BLaER1 (cell line): Measurements from ENCODE around the gene CCL27.

ENCODE experiments used
- H3K27ac ChIP-seq: shearing (Covaris generic); formaldehyde crosslinking; 2 replicates; pipeline ENCODE4 v1.8.1; 2022
- H3K27me3 ChIP-seq: shearing (Covaris generic); formaldehyde crosslinking; 2 replicates; pipeline ENCODE4 v1.8.1; 2022
- H3K36me3 ChIP-seq: shearing (Covaris generic); formaldehyde crosslinking; 2 replicates; pipeline ENCODE4 v1.8.1; 2022
- H3K4me1 ChIP-seq: shearing (Covaris generic); formaldehyde crosslinking; 2 replicates; pipeline ENCODE4 v1.8.1; 2022
- H3K4me2 ChIP-seq: shearing (Covaris generic); formaldehyde crosslinking; 2 replicates; pipeline ENCODE4 v1.8.1; 2022
- H3K4me3 ChIP-seq: shearing (Covaris generic); formaldehyde crosslinking; 2 replicates; pipeline ENCODE4 v1.8.1; 2022
- H3K9ac ChIP-seq: shearing (Covaris generic); formaldehyde crosslinking; 2 replicates; pipeline ENCODE4 v1.8.1; 2022
- H3K9me3 ChIP-seq: shearing (Covaris generic); formaldehyde crosslinking; 2 replicates; pipeline ENCODE4 v1.8.1; 2022
- H4K20me1 ChIP-seq: shearing (Covaris generic); formaldehyde crosslinking; 2 replicates; pipeline ENCODE4 v1.8.1; 2022
- Cebpa-rat ChIP-seq: shearing (Covaris generic); IDR thresholded peaks from 2 replicates; pipeline ENCODE4 v1.8.1; 2022

The CCL27 gene

GRCh38 chr9:34685591-34685990 is 23.1 kb upstream of the CCL27 start:
- no peak overlapping the region for H3K27ac ChIP-seq
- no peak for TF ChIP-seq Cebpa-rat
- no peaks in the 10 kb centered on the region for H3K9me3 ChIP-seq
- no peaks in the 10 kb centered on the region for H3K36me3 ChIP-seq
- no peak overlapping the region for H3K4me2 ChIP-seq
- H3K9ac ChIP-seq, result no peak overlapping the region
- peaks cover 5% of the 10 kb centered on the region; the same call in 1 of the 2 replicates for H3K4me1 ChIP-seq
- H3K27me3 ChIP-seq, result no peaks in the 10 kb centered on the region
- H3K4me3 ChIP-seq, result no peak overlapping the region
- no peaks in the 10 kb centered on the region for H4K20me1 ChIP-seq

GRCh38 chr9:34684816-34685215 is 22.4 kb upstream of the CCL27 start:
- Histone ChIP-seq H3K4me2 (no peak overlapping the region), H3K36me3 (no peaks in the 10 kb centered on the region), H3K9ac (no peak overlapping the region), H3K4me3 (no peak overlapping the region), H3K27ac (no peak overlapping the region), H3K9me3 (no peaks in the 10 kb centered on the region), H3K27me3 (no peaks in the 10 kb centered on the region), H3K4me1 (peaks cover 5% of the 10 kb centered on the region; the same call in 1 of the 2 replicates), H4K20me1 (no peaks in the 10 kb centered on the region)
- no peak for TF ChIP-seq Cebpa-rat

- Histone ChIP-seq H3K9me3 (no peaks in the 10 kb centered on the region), H3K4me1 (peaks cover 5% of the 10 kb centered on the region; the same call in 1 of the 2 replicates), H3K27me3 (no peaks in the 10 kb centered on the region), H3K4me2 (no peak overlapping the region), H3K9ac (no peak overlapping the region), H3K4me3 (no peak overlapping the region), H4K20me1 (no peaks in the 10 kb centered on the region), H3K27ac (no peak overlapping the region), H3K36me3 (no peaks in the 10 kb centered on the region)
- TF ChIP-seq Cebpa-rat, result no peak
These were observed 21.7 kb upstream of the CCL27 start for GRCh38 chr9:34684145-34684544.

- no peaks in the 10 kb centered on the region for H4K20me1 ChIP-seq
- H3K27me3 ChIP-seq, result no peaks in the 10 kb centered on the region
- no peaks in the 10 kb centered on the region for H3K36me3 ChIP-seq
- no peak overlapping the region for H3K27ac ChIP-seq
- no peak for TF ChIP-seq Cebpa-rat
- H3K4me2 ChIP-seq, result no peak overlapping the region
- H3K4me3 ChIP-seq, result no peak overlapping the region
- no peak overlapping the region for H3K9ac ChIP-seq
- 0 out of 2 replicates have a peak, but pooled peaks cover 1% of the 10 kb centered on the region for H3K9me3 ChIP-seq
- no peaks in the 10 kb centered on the region for H3K4me1 ChIP-seq
These were observed 13.4 kb upstream of the CCL27 start for GRCh38 chr9:34675869-34676268.

GRCh38 chr9:34675048-34675714 is 12.7 kb upstream of the CCL27 start:
- Histone ChIP-seq H4K20me1 (no peaks in the 10 kb centered on the region), H3K36me3 (no peaks in the 10 kb centered on the region), H3K4me2 (no peak overlapping the region), H3K9me3 (0 out of 2 replicates have a peak, but pooled peaks cover 8% of the 10 kb centered on the region), H3K27ac (no peak overlapping the region), H3K27me3 (no peaks in the 10 kb centered on the region), H3K9ac (no peak overlapping the region), H3K4me3 (no peak overlapping the region), H3K4me1 (no peaks in the 10 kb centered on the region)
- no peak for TF ChIP-seq Cebpa-rat

GRCh38 chr9:34674440-34674839 is 12.0 kb upstream of the CCL27 start:
- Histone ChIP-seq H3K4me3 (no peak overlapping the region), H3K9me3 (peaks cover 14% of the 10 kb centered on the region; the same call in 1 of the 2 replicates), H3K27me3 (no peaks in the 10 kb centered on the region), H3K9ac (no peak overlapping the region), H3K27ac (no peak overlapping the region), H3K4me1 (no peaks in the 10 kb centered on the region), H4K20me1 (no peaks in the 10 kb centered on the region), H3K36me3 (no peaks in the 10 kb centered on the region), H3K4me2 (no peak overlapping the region)
- TF ChIP-seq Cebpa-rat, result no peak

GRCh38 chr9:34671307-34671706 is 8.8 kb upstream of the CCL27 start:
- Histone ChIP-seq H3K9ac (no peak overlapping the region), H3K27me3 (no peaks in the 10 kb centered on the region), H3K4me3 (no peak overlapping the region), H3K4me2 (no peak overlapping the region), H3K9me3 (peaks cover 14% of the 10 kb centered on the region; the same call in 1 of the 2 replicates), H3K27ac (no peak overlapping the region), H3K36me3 (no peaks in the 10 kb centered on the region), H3K4me1 (no peaks in the 10 kb centered on the region), H4K20me1 (no peaks in the 10 kb centered on the region)
- TF ChIP-seq Cebpa-rat, result no peak

- Histone ChIP-seq H3K4me2 (no peak overlapping the region), H3K4me3 (no peak overlapping the region), H3K9ac (no peak overlapping the region), H3K27me3 (no peaks in the 10 kb centered on the region), H3K36me3 (no peaks in the 10 kb centered on the region), H3K4me1 (peaks cover 10% of the 10 kb centered on the region), H4K20me1 (no peaks in the 10 kb centered on the region), H3K27ac (no peak overlapping the region), H3K9me3 (peaks cover 14% of the 10 kb centered on the region; the same call in 1 of the 2 replicates)
- no peak for TF ChIP-seq Cebpa-rat
These were observed 7.5 kb upstream of the CCL27 start for GRCh38 chr9:34669809-34670562.

GRCh38 chr9:34665381-34666250 is 3.2 kb upstream of the CCL27 start:
- Histone ChIP-seq H3K27me3 (no peaks in the 10 kb centered on the region), H3K27ac (peak overlapping the region; percentile 30; the same call in 1 of the 2 replicates), H3K9me3 (peaks cover 11% of the 10 kb centered on the region; the same call in 1 of the 2 replicates), H4K20me1 (no peaks in the 10 kb centered on the region), H3K36me3 (peaks cover 2% of the 10 kb centered on the region; the same call in 1 of the 2 replicates), H3K4me3 (peak overlapping the region; percentile 68), H3K4me2 (peak overlapping the region; percentile 98), H3K4me1 (peaks cover 17% of the 10 kb centered on the region), H3K9ac (peak overlapping the region; percentile 73; the same call in 1 of the 2 replicates)
- TF ChIP-seq Cebpa-rat, result no peak
